Ascending aorta (tissue), 2 donors: ENCODE results near the gene SPEF2. TPM values are rescaled to one million over a fixed set of nuclear protein-coding genes. Genes with fewer than 3 reads are reported as not detected.

Experiments used
- DNase-seq, 2 donors: peaks; one replicate each; pipeline ENCODE4 v3.0.0-alpha.2; 2019; ENCODE audit warnings: low spot score in 2 of 2
- H3K27ac ChIP-seq, 2 donors: fragments of 200-600 bp; sonication (generic); one replicate each; pipeline ENCODE4 v1.5.1; 2016 to 2017; ENCODE audit warnings: mild to moderate bottlenecking in 1 of 2
- H3K27me3 ChIP-seq: fragments of 200-600 bp; sonication (generic); one replicate; pipeline ENCODE4 v1.5.1; 2017
- H3K36me3 ChIP-seq, 2 donors: fragments of 200-600 bp; sonication (generic); one replicate each; pipeline ENCODE4 v1.5.1; 2016
- H3K4me1 ChIP-seq, 2 donors: fragments of 200-600 bp; sonication (generic); one replicate each; pipeline ENCODE4 v1.5.1; 2016 to 2017; ENCODE audit warnings: mild to moderate bottlenecking in 1 of 2
- H3K4me3 ChIP-seq, 2 donors: fragments of 200-600 bp; sonication (generic); one replicate each; pipeline ENCODE4 v1.5.1; 2016 to 2017; ENCODE audit warnings: mild to moderate bottlenecking in 1 of 2
- H3K9me3 ChIP-seq, 2 donors: fragments of 200-600 bp; sonication (generic); one replicate each; pipeline ENCODE4 v1.5.1; 2016
- CTCF ChIP-seq, 3 experiments: fragments of 200-600 bp in 2 of 3; fragments of 450-650 bp in 1 of 3; sonication (generic) in 2 of 3; IDR thresholded peaks; one replicate each; pipeline ENCODE4 v1.5.1; 2016 to 2019; ENCODE audit warnings: antibody characterized with exemption in 3 of 3, mild to moderate bottlenecking in 1 of 3, moderate library complexity in 1 of 3
- intact Hi-C: fragments of 100-400 bp; cut with DNase I; formaldehyde crosslinking; loops from one replicate; pipeline ENCODE4 v1.15.1; 2023
- total RNA-seq: library from RNA; depleted of rRNA; stranded (reverse); fragments of >200 nt; gene quantifications from one replicate; pipeline ENCODE4 v1.1.0, GENCODE V29; 2016

Gene SPEF2
- total RNA-seq, 1 donor from 2014 or later: 0.32 TPM

- no peak for TF ChIP-seq CTCF (IDR thresholded peaks at IDR 0.05)
- no peak for DNase-seq
- intact Hi-C loops: no loop called here
- H3K27ac ChIP-seq: no peak overlapping the region
- no peaks in the 10 kb centered on the region for H3K9me3 ChIP-seq
- H3K36me3 ChIP-seq: no peaks in the 10 kb centered on the region
- no peaks in the 10 kb centered on the region for H3K27me3 ChIP-seq
- no peak overlapping the region for H3K4me3 ChIP-seq
- H3K4me1 ChIP-seq: no peaks in the 10 kb centered on the region
Measured at GRCh38 chr5:35804841-35805240, 187.2 kb downstream of the SPEF2 start.

- no peaks in the 10 kb centered on the region for H3K4me1 ChIP-seq
- H3K9me3 ChIP-seq: no peaks in the 10 kb centered on the region
- no peak overlapping the region for H3K27ac ChIP-seq
- no peaks in the 10 kb centered on the region for H3K27me3 ChIP-seq
- intact Hi-C loops: no loop called here
- no peak overlapping the region for H3K4me3 ChIP-seq
- TF ChIP-seq CTCF (IDR thresholded peaks at IDR 0.05): no peak
- no peak for DNase-seq
- no peaks in the 10 kb centered on the region for H3K36me3 ChIP-seq
Measured at GRCh38 chr5:35810601-35811000, 192.9 kb downstream of the SPEF2 start.

- no peak for DNase-seq
- H3K4me1 ChIP-seq: no peaks in the 10 kb centered on the region
- no peak for TF ChIP-seq CTCF (IDR thresholded peaks at IDR 0.05)
- H3K9me3 ChIP-seq: no peaks in the 10 kb centered on the region
- H3K36me3 ChIP-seq: no peaks in the 10 kb centered on the region
- intact Hi-C loops: no loop called here
- no peak overlapping the region for H3K4me3 ChIP-seq
- H3K27me3 ChIP-seq: no peaks in the 10 kb centered on the region
- no peak overlapping the region for H3K27ac ChIP-seq
Measured at GRCh38 chr5:35811108-35811741, 193.6 kb downstream of the SPEF2 start.

- Histone ChIP-seq H3K4me1 (no peaks in the 10 kb centered on the region), H3K36me3 (no peaks in the 10 kb centered on the region), H3K27ac (no peak overlapping the region), H3K9me3 (no peaks in the 10 kb centered on the region), H3K4me3 (no peak overlapping the region), H3K27me3 (no peaks in the 10 kb centered on the region)
- no peak for DNase-seq
- TF ChIP-seq CTCF (IDR thresholded peaks at IDR 0.05): no peak
- intact Hi-C loops: no loop called here
Measured at GRCh38 chr5:35813521-35813920, 195.9 kb downstream of the SPEF2 start.

- Histone ChIP-seq H3K9me3 (no peaks in the 10 kb centered on the region), H3K4me1 (no peaks in the 10 kb centered on the region), H3K27me3 (no peaks in the 10 kb centered on the region), H3K27ac (no peak overlapping the region), H3K4me3 (no peak overlapping the region), H3K36me3 (no peaks in the 10 kb centered on the region)
- intact Hi-C loops: no loop called here
- TF ChIP-seq CTCF (IDR thresholded peaks at IDR 0.05): no peak
- DNase-seq: no peak
Measured at GRCh38 chr5:35815089-35815936, 197.7 kb downstream of the SPEF2 start.
